ENCODE measurements around the gene HYAL1. TPM values are rescaled to one million over a fixed set of nuclear protein-coding genes. Genes with fewer than 3 reads are reported as not detected.

Gene HYAL1
- total RNA-seq, 1 donor from 2014 or later: not detected

DNA sequence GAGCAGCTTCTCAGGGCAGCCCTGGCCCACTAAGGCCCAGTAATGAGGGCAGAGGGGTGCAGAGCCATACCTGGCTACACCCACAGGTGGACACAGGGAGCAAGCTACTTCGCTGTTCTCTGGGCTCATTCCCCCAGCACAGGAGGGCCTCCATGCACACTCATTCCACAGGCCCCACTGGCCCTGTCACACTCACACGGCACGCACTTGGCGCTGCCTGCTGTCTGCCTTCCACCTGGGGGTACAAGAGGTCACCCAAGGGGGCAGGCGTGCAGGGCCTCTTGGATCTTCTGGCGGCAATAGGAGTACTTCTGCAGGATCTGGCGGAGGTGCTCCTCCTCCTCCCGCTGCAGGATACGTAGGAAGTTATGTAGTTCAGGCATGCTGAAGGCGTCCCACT, 27.0 kb upstream of the HYAL1 start:
- TF ChIP-seq, protein P1, sequence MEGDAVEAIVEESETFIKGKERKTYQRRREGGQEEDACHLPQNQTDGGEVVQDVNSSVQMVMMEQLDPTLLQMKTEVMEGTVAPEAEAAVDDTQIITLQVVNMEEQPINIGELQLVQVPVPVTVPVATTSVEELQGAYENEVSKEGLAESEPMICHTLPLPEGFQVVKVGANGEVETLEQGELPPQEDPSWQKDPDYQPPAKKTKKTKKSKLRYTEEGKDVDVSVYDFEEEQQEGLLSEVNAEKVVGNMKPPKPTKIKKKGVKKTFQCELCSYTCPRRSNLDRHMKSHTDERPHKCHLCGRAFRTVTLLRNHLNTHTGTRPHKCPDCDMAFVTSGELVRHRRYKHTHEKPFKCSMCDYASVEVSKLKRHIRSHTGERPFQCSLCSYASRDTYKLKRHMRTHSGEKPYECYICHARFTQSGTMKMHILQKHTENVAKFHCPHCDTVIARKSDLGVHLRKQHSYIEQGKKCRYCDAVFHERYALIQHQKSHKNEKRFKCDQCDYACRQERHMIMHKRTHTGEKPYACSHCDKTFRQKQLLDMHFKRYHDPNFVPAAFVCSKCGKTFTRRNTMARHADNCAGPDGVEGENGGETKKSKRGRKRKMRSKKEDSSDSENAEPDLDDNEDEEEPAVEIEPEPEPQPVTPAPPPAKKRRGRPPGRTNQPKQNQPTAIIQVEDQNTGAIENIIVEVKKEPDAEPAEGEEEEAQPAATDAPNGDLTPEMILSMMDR (IDR thresholded peaks at IDR 0.05; ENCODE audit: insufficient read depth, low read length, poor library complexity, severe bottlenecking): no peak
- Histone ChIP-seq H3K27me3 (ENCODE audit: control insufficient read depth, insufficient read depth, low read length) (no peaks in the 10 kb centered on the region), H3K36me3 (ENCODE audit: control insufficient read depth, insufficient read depth, low read length) (peaks cover 1% of the 10 kb centered on the region), H3K4me3 (ENCODE audit: low read depth, low read length) (no peak overlapping the region)
- DNase-seq (ENCODE audit: low read depth): no peak

DNA sequence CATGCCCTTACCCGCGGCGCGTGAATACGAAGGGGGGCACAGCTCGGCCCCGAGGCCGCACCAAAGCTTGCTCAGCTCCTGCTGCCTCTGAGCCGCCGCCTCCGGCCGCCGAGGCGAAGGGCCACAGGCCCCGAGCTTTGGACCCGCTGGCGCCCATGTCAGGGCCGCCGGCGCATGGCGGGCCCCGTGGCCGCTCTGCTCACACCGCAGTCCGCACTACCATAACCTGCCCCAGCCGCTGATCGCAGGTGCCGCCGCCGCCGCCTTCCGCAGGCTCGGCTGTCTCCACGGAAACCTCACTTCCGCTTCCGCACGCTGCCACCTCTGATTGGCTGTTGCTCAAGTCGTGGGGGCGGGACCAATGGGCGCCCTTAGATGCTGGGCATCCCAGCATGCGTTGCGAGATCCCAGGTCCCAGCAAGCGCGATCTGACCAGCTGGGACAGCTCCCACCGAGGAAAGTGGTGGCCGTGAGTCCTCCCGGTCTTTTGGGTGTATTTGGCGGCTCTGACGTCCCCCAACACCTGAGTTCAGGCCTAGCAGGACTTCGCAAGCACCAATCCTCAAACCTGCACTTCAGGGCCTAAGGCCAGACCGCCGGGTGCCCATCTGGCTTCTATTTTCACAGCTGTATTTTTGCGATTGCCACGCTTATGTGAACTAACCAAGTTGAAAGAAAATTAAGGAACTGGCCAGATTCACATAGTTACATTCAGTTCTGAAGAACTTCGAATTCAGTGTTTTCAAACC, 24.7 kb upstream of the HYAL1 start, which contains the start of gene TUSC2:
Gene TUSC2 (minus strand): TSS at position 281 of the 749 bp plus-strand sequence. CDS start 124 bp downstream, at position 157.
- Histone ChIP-seq H3K27me3 (ENCODE audit: control insufficient read depth, insufficient read depth, low read length) (no peaks in the 10 kb centered on the region), H3K36me3 (ENCODE audit: control insufficient read depth, insufficient read depth, low read length) (peaks cover 1% of the 10 kb centered on the region), H3K4me3 (ENCODE audit: low read depth, low read length) (peak within 1 kb of the TSS; percentile 80)
- TF ChIP-seq, protein P1 (IDR thresholded peaks at IDR 0.05; ENCODE audit: insufficient read depth, low read length, poor library complexity, severe bottlenecking): no peak
- peak; percentile 92 for DNase-seq (ENCODE audit: low read depth)

DNA sequence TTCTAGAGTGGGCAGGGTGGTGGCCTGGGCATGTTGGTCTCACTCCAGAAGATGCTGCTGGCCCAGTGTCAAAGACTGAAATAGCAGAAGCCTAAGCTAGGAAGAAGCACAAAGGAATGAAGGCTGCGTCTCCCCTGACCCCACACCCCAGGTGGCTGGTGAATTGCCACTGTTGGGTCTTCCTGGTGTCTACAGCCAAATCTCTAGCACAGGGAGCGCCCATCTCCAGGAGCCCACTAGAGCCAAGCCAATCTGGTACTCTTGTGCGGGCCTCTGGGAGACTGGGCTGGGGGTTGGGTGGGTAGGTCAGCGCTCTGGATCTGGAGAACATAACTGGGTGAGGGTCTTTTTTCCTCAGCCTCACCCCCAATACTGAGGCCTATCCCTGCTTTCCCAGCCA, 23.8 kb upstream of the HYAL1 start:
- peak overlapping the region; percentile 80 for H3K4me3 ChIP-seq (ENCODE audit: low read depth, low read length)
- H3K36me3 ChIP-seq (ENCODE audit: control insufficient read depth, insufficient read depth, low read length): peaks cover 1% of the 10 kb centered on the region
- DNase-seq (ENCODE audit: low read depth): no peak
- TF ChIP-seq, protein P1 (IDR thresholded peaks at IDR 0.05; ENCODE audit: insufficient read depth, low read length, poor library complexity, severe bottlenecking): no peak
- H3K27me3 ChIP-seq (ENCODE audit: control insufficient read depth, insufficient read depth, low read length): no peaks in the 10 kb centered on the region

DNA sequence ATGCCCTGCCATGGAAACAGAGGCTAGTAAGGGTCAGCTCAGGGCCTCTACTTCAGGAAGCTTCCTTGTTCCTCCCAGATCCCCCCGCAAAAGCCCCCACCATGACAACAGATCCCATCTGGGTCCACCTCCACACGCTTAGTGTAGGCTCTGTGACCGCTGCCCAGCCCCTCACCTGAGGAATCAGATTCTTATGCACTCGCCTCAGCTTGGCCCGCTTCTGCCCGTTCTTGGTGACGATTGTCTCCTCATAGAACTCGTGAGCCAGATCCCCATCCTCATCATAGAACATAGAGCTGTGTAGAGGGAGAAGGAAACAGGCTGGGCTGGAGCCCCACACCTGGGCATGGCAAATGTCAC, 22.8 kb upstream of the HYAL1 start:
- Histone ChIP-seq H3K36me3 (ENCODE audit: control insufficient read depth, insufficient read depth, low read length) (peaks cover 1% of the 10 kb centered on the region), H3K4me3 (ENCODE audit: low read depth, low read length) (no peak overlapping the region), H3K27me3 (ENCODE audit: control insufficient read depth, insufficient read depth, low read length) (no peaks in the 10 kb centered on the region)
- TF ChIP-seq, protein P1 (IDR thresholded peaks at IDR 0.05; ENCODE audit: insufficient read depth, low read length, poor library complexity, severe bottlenecking): no peak
- DNase-seq (ENCODE audit: low read depth): no peak

DNA sequence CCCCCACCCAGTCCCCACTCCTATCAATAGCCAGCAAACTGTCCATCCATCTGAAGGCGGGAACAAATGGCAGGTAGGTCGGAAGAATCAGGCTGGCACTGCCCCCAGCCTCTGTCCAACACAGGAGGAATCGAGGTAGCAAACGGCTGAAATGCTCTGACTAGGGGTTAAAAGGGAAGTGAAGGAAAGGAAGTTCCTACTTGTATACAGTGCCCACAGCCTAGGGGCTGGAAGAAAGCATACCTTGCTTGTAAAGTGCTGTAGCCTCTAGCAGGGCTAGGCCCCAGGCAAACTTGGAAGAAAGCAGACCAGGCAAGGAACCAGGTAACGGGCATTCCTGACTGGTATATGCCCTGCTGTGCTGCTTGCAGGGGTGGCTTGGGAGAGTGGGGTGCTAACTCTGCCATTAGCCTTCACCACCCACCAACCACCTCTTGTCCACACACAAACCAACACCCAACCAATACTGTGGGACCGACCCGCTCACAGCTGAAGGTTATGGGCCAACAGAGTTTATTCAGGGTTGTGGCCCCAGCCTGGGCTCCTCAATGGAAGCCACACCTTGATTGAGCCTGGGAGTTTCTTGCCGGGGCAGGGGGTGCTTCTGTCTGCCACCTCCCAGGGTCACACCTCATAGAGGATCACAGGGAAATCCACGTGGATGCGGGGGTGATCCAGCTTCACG, 22.3 kb upstream of the HYAL1 start:
- DNase-seq (ENCODE audit: low read depth): no peak
- Histone ChIP-seq H3K36me3 (ENCODE audit: control insufficient read depth, insufficient read depth, low read length) (peaks cover 1% of the 10 kb centered on the region), H3K4me3 (ENCODE audit: low read depth, low read length) (no peak overlapping the region), H3K27me3 (ENCODE audit: control insufficient read depth, insufficient read depth, low read length) (no peaks in the 10 kb centered on the region)
- TF ChIP-seq, protein P1 (IDR thresholded peaks at IDR 0.05; ENCODE audit: insufficient read depth, low read length, poor library complexity, severe bottlenecking): no peak
